ENCODE data around the gene ZFP3.

- no peak for TF ChIP-seq CTCF (IDR thresholded peaks at IDR 0.05)
- TF ChIP-seq EP300 (IDR thresholded peaks at IDR 0.05; ENCODE audit: low read depth): no peak
- TF ChIP-seq POLR2A (IDR thresholded peaks at IDR 0.05): no peak
Observed at GRCh38 chr17:5115673-5116651, 37.7 kb downstream of the ZFP3 start, which contains the start of gene USP6.

All from transverse colon (tissue), 3 donors.